Naive thymus-derived CD4-positive, alpha-beta T cell (primary cell): Measurements from ENCODE around the gene ETS1. TPM values are rescaled to one million over a fixed set of nuclear protein-coding genes. Genes with fewer than 3 reads are reported as not detected.

Experiments
- ATAC-seq: fragments of 150-1000 bp; cut with Tn5 transposase; 2 replicates; pipeline ENCODE4 v1.10.0; 2021; ENCODE audit warnings: mild to moderate bottlenecking, moderate library complexity
- CTCF ChIA-PET: fragments of 350-600 bp; sonication (Branson Sonifier 250); formaldehyde crosslinking; loops from one replicate; lab custom pipeline; 2021; ENCODE audit warnings: antibody characterized with exemption; lab: Charles Lee
- POLR2A ChIA-PET: fragments of 350-600 bp; sonication (Branson Sonifier 250); formaldehyde crosslinking; loops from one replicate; lab custom pipeline; 2021; ENCODE audit warnings: antibody characterized with exemption, inconsistent platforms; lab: Charles Lee
- DNase-seq, 9 donors: peaks; one replicate each; pipeline versions ENCODE4 v3.0.0 to v3.0.0-alpha.2; 2020 to 2022; ENCODE audit warnings: mixed read lengths in 1 of 9
- H3K27ac ChIP-seq: one replicate; pipeline ENCODE4 v1.7.0; 2013; ENCODE audit warnings: mild to moderate bottlenecking, low read depth, low read length, moderate library complexity
- H3K27me3 ChIP-seq, 2 donors: one replicate each; pipeline ENCODE4 v1.7.0; 2013; ENCODE audit warnings: low read length in 2 of 2, mild to moderate bottlenecking in 2 of 2, moderate library complexity in 2 of 2; ENCODE audit not compliant: control insufficient read depth in 2 of 2, insufficient read depth in 2 of 2
- H3K36me3 ChIP-seq, 3 experiments: 1 replicate in 2 of 3; 2 replicates in 1 of 3; pipeline ENCODE4 v1.7.0; 2013; ENCODE audit warnings: low read length in 3 of 3, mild to moderate bottlenecking in 3 of 3, moderate library complexity in 1 of 3; ENCODE audit not compliant: insufficient read depth in 3 of 3, control insufficient read depth in 2 of 3
- H3K4me1 ChIP-seq, 2 donors: one replicate each; pipeline ENCODE4 v1.7.0; 2013; ENCODE audit warnings: low read length in 2 of 2, mild to moderate bottlenecking in 2 of 2, moderate library complexity in 1 of 2; ENCODE audit not compliant: control insufficient read depth in 2 of 2, insufficient read depth in 2 of 2
- H3K4me3 ChIP-seq: 2 replicates; pipeline ENCODE4 v1.7.0; 2013; ENCODE audit warnings: mild to moderate bottlenecking, low read length
- H3K9me3 ChIP-seq, 3 experiments: 1 replicate in 2 of 3; 2 replicates in 1 of 3; pipeline ENCODE4 v1.7.0; 2013; ENCODE audit warnings: low read length in 3 of 3; ENCODE audit not compliant: control insufficient read depth in 2 of 3
- H3K27ac Mint-ChIP-seq, 9 donors: one replicate each; pipeline ENCODE4 v1.8.0; 2020 to 2022; ENCODE audit warnings: mixed read lengths in 9 of 9, mild to moderate bottlenecking in 8 of 9, moderate library complexity in 5 of 9, inconsistent platforms in 2 of 9
- H3K27me3 Mint-ChIP-seq, 5 donors: one replicate each; pipeline ENCODE4 v1.8.0; 2021 to 2022; ENCODE audit warnings: mixed read lengths in 5 of 5, mild to moderate bottlenecking in 1 of 5
- H3K36me3 Mint-ChIP-seq, 5 donors: one replicate each; pipeline ENCODE4 v1.8.0; 2020 to 2022; ENCODE audit warnings: mixed read lengths in 5 of 5, mild to moderate bottlenecking in 3 of 5, inconsistent platforms in 1 of 5
- H3K4me1 Mint-ChIP-seq, 7 donors: one replicate each; pipeline ENCODE4 v1.8.0; 2020 to 2022; ENCODE audit warnings: mixed read lengths in 7 of 7, mild to moderate bottlenecking in 3 of 7, inconsistent platforms in 1 of 7
- H3K4me3 Mint-ChIP-seq, 10 donors: one replicate each; pipeline ENCODE4 v1.8.0; 2020 to 2022; ENCODE audit warnings: mild to moderate bottlenecking in 10 of 10, mixed read lengths in 10 of 10, moderate library complexity in 6 of 10, inconsistent platforms in 2 of 10
- H3K9me3 Mint-ChIP-seq, 11 donors: one replicate each; pipeline ENCODE4 v1.8.0; 2020 to 2022; ENCODE audit warnings: mixed read lengths in 11 of 11, mild to moderate bottlenecking in 4 of 11, inconsistent platforms in 1 of 11, moderate library complexity in 1 of 11
- intact Hi-C, 2 donors: fragments of 100-400 bp; cut with micrococcal nuclease; formaldehyde crosslinking; loops; one replicate each; pipeline ENCODE4 v1.15.1; 2023
- polyA plus RNA-seq, 2 donors: library from polyadenylated mRNA; unstranded; fragments of 300-500 nt; fragmentation: Illumina TruSeq; gene quantifications; one replicate each; pipeline ENCODE4 v1.2.3, GENCODE V29; 2021
- total RNA-seq, 6 experiments: library from RNA in 5 of 6; stranded (reverse) in 5 of 6; gene quantifications; 1 replicate in 5 of 6; 2 replicates in 1 of 6; pipeline ENCODE4 v1.2.3 and lab custom pipeline; 2021 to 2026

The ETS1 gene
- total and polyA plus RNA-seq, 7 experiments from 2014 or later: 514 to 871 (median 676) TPM

DNA sequence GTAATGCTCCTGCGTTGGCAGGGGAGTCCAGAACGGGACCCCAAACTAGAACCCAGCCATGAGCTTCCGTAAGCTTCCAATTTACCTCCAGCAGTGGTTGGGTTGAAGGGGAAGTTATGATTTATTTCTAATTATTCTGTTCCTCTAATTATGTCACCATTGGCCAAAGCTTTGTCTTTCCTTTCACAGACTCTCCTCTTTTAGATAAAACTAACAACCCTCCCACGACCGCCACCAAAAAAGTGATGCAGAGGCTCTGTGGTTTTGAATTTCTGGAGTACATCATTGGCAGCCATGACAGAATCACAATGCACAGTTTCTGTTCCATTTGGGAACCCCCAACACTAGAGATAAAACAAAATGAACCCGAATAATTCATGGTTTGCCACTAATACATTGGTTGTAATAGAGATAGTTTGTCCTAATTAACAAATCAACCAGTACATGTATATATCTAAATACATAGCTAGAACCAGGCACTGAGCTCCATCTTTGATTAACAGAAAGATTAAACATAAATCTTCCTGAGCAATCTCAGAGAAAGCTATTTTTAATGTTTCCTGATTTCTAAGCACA is 64.3 kb downstream of the ETS1 start:
- Mint-ChIP-seq H3K4me1 (peaks cover 40 to 55% (median 52%) of the 10 kb centered on the region in 7 donors), H3K36me3 (peaks cover 21 to 38% (median 33%) of the 10 kb centered on the region in 5 donors), H3K4me3 (peak overlapping the region; percentile 94 to 100 (median 98)), H3K27ac (peak overlapping the region; percentile 94 to 99 (median 97)), H3K27me3 (peaks cover 0 to 3% (median 0%) of the 10 kb centered on the region in 5 donors), H3K9me3 (peaks cover 0 to 4% (median 0%) of the 10 kb centered on the region in 11 donors)
- Histone ChIP-seq H3K36me3 (peaks cover 17 to 38% (median 18%) of the 10 kb centered on the region in 3 experiments), H3K9me3 (no peaks in the 10 kb centered on the region), H3K4me3 (peak overlapping the region; percentile 96), H3K27me3 (no peaks in the 10 kb centered on the region), H3K4me1 (peaks cover 44 to 50% of the 10 kb centered on the region in 2 donors), H3K27ac (peak overlapping the region; percentile 97)
- ChIA-PET POLR2A (interaction anchor here (0.6 to 30.8 kb wide), 35 partner anchors 8 to 484 kb away, joined by 3 to 691 read pairs (median 4); no protein-coding TSS in a partner anchor), CTCF (interaction anchor here (0.6 to 4.3 kb wide), 17 partner anchors 11 to 328 kb away, joined by 3 to 32 read pairs (median 3); no protein-coding TSS in a partner anchor)
- DNase-seq (peak in 7 of 9 donors; percentile 66 to 82 (median 71)), ATAC-seq (peak; percentile 12)
- intact Hi-C loops: loop anchor here (1.0 to 10.0 kb wide), 16 partner anchors 9 to 328 kb away; partner anchors contain the start of gene FLI1 (in 2 of the 2)

DNA sequence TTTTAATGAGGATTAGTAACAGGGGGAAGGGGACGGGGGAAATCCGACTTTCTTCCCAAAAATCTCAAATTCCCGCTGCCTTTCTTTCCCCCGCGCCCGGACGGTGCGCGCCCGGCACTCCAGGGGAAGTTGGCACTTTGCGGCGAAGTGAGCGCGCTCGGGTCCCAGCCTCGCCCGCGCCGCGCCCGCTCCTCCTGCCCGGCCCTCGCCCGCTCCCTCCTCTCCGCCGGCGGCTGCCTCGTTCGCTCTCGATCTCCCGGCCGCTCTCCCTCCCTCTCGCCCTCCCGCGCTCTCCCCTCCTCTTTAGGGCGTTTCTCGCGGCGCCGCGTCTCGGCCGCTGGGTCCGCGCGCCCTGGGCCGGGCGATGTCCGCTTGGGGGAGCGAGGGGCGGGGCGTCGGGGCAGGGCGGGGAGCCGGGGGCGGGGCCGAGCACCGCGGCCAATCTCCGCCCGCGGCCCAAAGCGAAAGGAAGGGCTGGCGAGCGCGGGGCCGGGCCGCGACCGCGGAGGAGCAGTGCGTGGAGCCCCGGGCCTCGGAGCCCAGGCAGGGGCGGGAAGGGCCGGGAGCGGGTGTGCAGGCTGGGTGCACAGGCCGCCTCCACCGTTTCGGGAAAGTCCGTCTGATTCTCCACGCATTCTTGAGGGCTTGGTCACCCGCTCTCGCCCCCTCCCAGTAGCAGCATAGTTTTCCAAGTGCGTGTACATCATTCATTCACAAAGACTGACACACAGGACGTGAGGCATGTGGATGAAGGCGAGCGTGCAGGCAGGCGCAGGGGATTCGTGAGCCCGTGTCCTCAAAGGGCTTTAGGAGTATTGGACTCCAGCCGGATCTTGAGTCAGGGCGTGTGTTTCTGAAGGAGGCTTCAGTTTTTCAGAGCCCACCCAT is 65.1 kb downstream of the ETS1 start:
- Histone ChIP-seq H3K4me1 (peaks cover 36 to 43% of the 10 kb centered on the region in 2 donors), H3K27me3 (no peaks in the 10 kb centered on the region), H3K4me3 (peak overlapping the region; percentile 96), H3K27ac (peak overlapping the region; percentile 97), H3K36me3 (peaks cover 18 to 45% (median 24%) of the 10 kb centered on the region in 3 experiments), H3K9me3 (no peaks in the 10 kb centered on the region)
- peaks cover 0 to 3% (median 0%) of the 10 kb centered on the region in 5 donors for H3K27me3 Mint-ChIP-seq
- peak; percentile 67 to 95 (median 84) for DNase-seq
- peak overlapping the region; percentile 94 to 100 (median 98) for H3K4me3 Mint-ChIP-seq
- ATAC-seq: peak; percentile 87
- peak overlapping the region; percentile 94 to 99 (median 98) for H3K27ac Mint-ChIP-seq
- ChIA-PET CTCF (interaction anchor here (0.6 to 8.2 kb wide), 22 partner anchors 10 to 327 kb away, joined by 3 to 86 read pairs (median 3); no protein-coding TSS in a partner anchor), POLR2A (interaction anchor here (0.6 to 30.8 kb wide), 38 partner anchors 8 to 483 kb away, joined by 3 to 691 read pairs (median 6); no protein-coding TSS in a partner anchor)
- H3K9me3 Mint-ChIP-seq: peaks cover 0 to 4% (median 0%) of the 10 kb centered on the region in 11 donors
- peaks cover 27 to 45% (median 40%) of the 10 kb centered on the region in 5 donors for H3K36me3 Mint-ChIP-seq
- H3K4me1 Mint-ChIP-seq: peaks cover 35 to 52% (median 45%) of the 10 kb centered on the region in 7 donors
- intact Hi-C loops: loop anchor here (1.0 to 10.0 kb wide), 16 partner anchors 8 to 327 kb away; partner anchors contain the start of gene FLI1 (in 2 of the 2)

DNA sequence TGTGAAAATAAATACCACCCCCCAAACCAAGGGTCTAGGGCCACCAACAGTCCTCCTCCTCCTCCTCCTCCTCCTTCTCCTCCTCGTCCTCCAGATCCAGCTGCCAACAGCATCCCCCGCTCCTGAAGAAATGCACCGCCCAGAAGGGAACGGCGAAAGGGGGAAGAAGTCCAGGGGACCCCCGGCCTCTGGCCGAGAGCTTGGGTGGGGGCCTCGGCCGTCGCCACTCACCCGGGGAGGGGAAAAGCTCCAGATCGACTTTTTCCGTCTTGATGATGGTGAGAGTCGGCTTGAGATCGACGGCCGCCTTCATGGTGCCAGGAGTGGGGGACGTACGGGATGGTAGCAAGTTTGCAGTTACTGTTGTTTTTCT is 65.7 kb downstream of the ETS1 start:
- ATAC-seq (no peak), DNase-seq (peak in 2 of 9 donors; percentile 37 to 44)
- Histone ChIP-seq H3K27me3 (no peaks in the 10 kb centered on the region), H3K27ac (peak overlapping the region; percentile 97), H3K4me1 (peaks cover 30 to 37% of the 10 kb centered on the region in 2 donors), H3K4me3 (peak overlapping the region; percentile 96), H3K9me3 (no peaks in the 10 kb centered on the region), H3K36me3 (peaks cover 18 to 52% (median 28%) of the 10 kb centered on the region in 3 experiments)
- Mint-ChIP-seq H3K9me3 (peaks cover 0 to 4% (median 0%) of the 10 kb centered on the region in 11 donors), H3K36me3 (peaks cover 32 to 52% (median 47%) of the 10 kb centered on the region in 5 donors), H3K27ac (peak overlapping the region; percentile 92 to 99 (median 97)), H3K4me3 (peak overlapping the region; percentile 94 to 100 (median 98)), H3K4me1 (peaks cover 30 to 52% (median 39%) of the 10 kb centered on the region in 7 donors), H3K27me3 (peaks cover 0 to 3% (median 0%) of the 10 kb centered on the region in 5 donors)
- ChIA-PET CTCF (interaction anchor here (0.5 to 8.2 kb wide), 7 partner anchors 10 to 218 kb away, joined by 3 to 86 read pairs (median 3); no protein-coding TSS in a partner anchor), POLR2A (interaction anchor here (0.6 to 30.8 kb wide), 16 partner anchors 17 to 229 kb away, joined by 3 to 691 read pairs (median 73); no protein-coding TSS in a partner anchor)
- intact Hi-C loops: loop anchor here (1.0 to 10.0 kb wide), 16 partner anchors 7 to 326 kb away; partner anchors contain the start of gene FLI1 (in 2 of the 2)

DNA sequence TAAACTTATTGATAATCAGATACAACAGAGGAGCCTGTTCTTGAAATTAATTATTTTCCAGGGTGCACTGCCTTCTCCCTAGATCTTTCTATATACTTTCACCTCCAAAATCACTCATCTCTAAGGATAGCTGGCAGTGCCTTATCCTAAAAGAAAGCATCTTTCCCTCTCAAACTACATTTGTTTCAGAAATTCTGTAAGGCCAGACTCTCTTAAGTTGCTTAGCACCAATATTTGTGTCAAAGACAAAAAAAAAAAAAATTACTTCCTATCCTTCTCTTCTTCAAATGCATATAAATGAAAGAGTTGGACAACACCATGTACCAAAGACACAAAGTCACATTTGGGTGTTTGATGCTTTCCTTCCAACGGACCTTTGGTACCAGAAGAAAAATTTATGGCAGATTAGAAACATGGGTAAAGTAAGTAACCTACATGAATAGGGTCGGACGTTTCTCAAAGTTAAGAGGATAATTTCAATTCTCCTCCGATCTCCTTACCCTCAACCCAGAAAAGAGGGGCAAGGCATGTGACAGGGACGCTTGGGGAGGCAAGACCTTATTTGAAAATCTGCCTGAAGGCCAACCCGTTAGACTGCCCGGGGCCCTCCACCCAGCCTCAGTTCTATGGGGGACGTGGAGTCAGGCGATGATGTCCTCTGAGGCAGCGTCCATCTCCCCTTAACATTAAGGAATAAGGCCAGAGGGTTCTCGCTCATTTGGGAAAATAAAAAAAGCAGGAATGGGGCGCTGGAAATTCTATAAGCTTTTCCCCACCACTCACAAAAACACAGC is 66.3 kb downstream of the ETS1 start:
- peak in 4 of 9 donors; percentile 22 to 45 (median 35) for DNase-seq
- H3K4me3 Mint-ChIP-seq: peak overlapping the region; percentile 94 to 100 (median 98)
- H3K4me3 ChIP-seq: peak overlapping the region; percentile 96
- ATAC-seq: no peak
- POLR2A ChIA-PET: interaction anchor here (0.6 to 30.8 kb wide), 25 partner anchors 9 to 228 kb away, joined by 3 to 691 read pairs (median 6); partner anchors contain the start of gene FLI1
- H3K9me3 Mint-ChIP-seq: peaks cover 0 to 4% (median 0%) of the 10 kb centered on the region in 11 donors
- peaks cover 25 to 52% (median 36%) of the 10 kb centered on the region in 7 donors for H3K4me1 Mint-ChIP-seq
- H3K4me1 ChIP-seq: peaks cover 24 to 31% of the 10 kb centered on the region in 2 donors
- H3K36me3 Mint-ChIP-seq: peaks cover 35 to 57% (median 52%) of the 10 kb centered on the region in 5 donors
- peaks cover 18 to 57% (median 29%) of the 10 kb centered on the region in 3 experiments for H3K36me3 ChIP-seq
- intact Hi-C loops: loop anchor here (1.0 to 10.0 kb wide), 6 partner anchors 11 to 311 kb away; partner anchors contain the start of gene FLI1 (in 1 of the 2)
- CTCF ChIA-PET: interaction anchor here (0.5 to 8.2 kb wide), 17 partner anchors 9 to 349 kb away, joined by 3 to 86 read pairs (median 4); no protein-coding TSS in a partner anchor
- peak overlapping the region; percentile 97 for H3K27ac ChIP-seq
- H3K9me3 ChIP-seq: no peaks in the 10 kb centered on the region
- no peaks in the 10 kb centered on the region for H3K27me3 ChIP-seq
- peak overlapping the region; percentile 92 to 99 (median 97) for H3K27ac Mint-ChIP-seq
- H3K27me3 Mint-ChIP-seq: peaks cover 0 to 3% (median 0%) of the 10 kb centered on the region in 5 donors

DNA sequence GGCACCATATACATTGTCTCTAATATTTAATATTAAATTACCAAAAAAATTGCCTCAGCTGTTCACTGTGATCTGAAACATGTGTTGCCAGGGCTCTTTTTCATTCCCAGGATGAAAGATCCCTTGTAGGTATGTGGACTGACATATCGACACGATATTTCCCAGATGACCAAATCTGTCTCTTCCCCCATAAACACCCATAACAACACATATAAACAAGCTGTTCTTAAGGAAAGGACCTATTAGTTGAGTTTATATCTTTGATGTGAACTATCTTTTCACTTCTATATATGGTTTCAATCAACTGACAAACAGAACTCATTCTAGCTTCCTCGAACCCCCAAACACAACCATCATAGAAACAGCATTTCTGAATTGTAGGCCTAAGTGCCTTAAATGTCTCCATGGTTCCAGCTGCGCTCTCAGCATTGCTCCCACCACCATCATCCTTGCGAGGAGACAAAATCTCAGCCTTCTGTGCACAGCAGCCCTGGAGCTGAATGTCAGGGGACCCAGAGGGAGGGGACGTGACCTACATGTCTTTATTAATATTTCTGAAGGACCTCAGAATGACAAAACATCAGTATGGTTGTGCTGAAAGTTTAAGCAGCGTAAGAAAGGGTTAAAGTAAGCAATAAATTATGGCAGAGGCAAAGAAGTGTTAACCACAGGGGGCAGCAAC is 67.0 kb downstream of the ETS1 start:
- Histone ChIP-seq H3K4me3 (peak overlapping the region; percentile 96), H3K4me1 (peaks cover 19 to 26% of the 10 kb centered on the region in 2 donors), H3K27ac (peak overlapping the region; percentile 97), H3K36me3 (peaks cover 21 to 57% (median 37%) of the 10 kb centered on the region in 3 experiments), H3K9me3 (no peaks in the 10 kb centered on the region), H3K27me3 (no peaks in the 10 kb centered on the region)
- intact Hi-C loops: loop anchor here (1.0 to 10.0 kb wide), 5 partner anchors 10 to 312 kb away; partner anchors contain the start of gene FLI1 (in 1 of the 2)
- H3K9me3 Mint-ChIP-seq: peaks cover 0 to 4% (median 0%) of the 10 kb centered on the region in 11 donors
- H3K4me3 Mint-ChIP-seq: peak overlapping the region; percentile 94 to 100 (median 98)
- peak in 7 of 9 donors; percentile 41 to 74 (median 61) for DNase-seq
- CTCF ChIA-PET: interaction anchor here (1.1 to 8.2 kb wide), 16 partner anchors 10 to 348 kb away, joined by 3 to 86 read pairs (median 4); no protein-coding TSS in a partner anchor
- H3K27ac Mint-ChIP-seq: peak overlapping the region; percentile 92 to 99 (median 97)
- POLR2A ChIA-PET: interaction anchor here (0.6 to 30.8 kb wide), 24 partner anchors 10 to 325 kb away, joined by 3 to 691 read pairs (median 6); partner anchors contain the start of gene FLI1
- H3K27me3 Mint-ChIP-seq: peaks cover 0 to 3% (median 0%) of the 10 kb centered on the region in 5 donors
- H3K4me1 Mint-ChIP-seq: peaks cover 18 to 52% (median 28%) of the 10 kb centered on the region in 7 donors
- no peak for ATAC-seq
- peaks cover 40 to 65% (median 58%) of the 10 kb centered on the region in 5 donors for H3K36me3 Mint-ChIP-seq
